ENCODE measurements around the gene ARHGDIB.

DNA sequence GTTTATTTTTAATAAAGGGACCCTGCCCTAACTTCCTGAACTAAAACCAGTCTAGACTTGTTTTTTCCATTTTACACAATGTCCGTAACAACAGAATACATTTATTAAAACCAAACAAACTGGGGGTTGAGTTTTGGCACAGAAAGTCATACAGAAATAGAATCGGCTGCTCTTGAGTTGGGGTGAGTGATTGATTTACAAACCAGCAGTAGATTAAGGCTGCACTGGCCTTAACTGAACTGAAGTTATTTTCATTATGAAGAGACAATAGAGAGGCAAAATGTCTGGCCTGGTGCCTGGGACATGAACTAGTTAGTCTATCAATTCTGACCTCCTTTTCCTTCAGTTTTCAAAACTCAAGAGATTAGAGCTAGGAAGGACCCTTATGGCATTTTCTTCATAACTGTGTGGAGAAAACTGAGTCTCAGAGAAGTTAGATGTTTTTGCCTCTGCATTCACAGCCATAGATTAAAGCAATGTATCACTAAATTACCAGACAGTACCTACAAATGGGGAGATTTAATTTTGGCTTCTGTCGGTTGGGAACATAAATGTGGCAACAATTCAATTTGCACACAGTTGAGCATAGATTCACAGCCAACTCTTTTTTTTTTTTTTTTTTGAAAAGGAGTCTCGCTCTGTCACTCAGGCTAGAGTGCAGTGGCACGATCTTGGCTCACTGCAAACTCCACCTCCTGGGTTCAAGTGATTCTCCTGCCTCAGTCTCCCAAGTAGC, 56.0 kb downstream of the ARHGDIB start:
- TF ChIP-seq, protein P1, sequence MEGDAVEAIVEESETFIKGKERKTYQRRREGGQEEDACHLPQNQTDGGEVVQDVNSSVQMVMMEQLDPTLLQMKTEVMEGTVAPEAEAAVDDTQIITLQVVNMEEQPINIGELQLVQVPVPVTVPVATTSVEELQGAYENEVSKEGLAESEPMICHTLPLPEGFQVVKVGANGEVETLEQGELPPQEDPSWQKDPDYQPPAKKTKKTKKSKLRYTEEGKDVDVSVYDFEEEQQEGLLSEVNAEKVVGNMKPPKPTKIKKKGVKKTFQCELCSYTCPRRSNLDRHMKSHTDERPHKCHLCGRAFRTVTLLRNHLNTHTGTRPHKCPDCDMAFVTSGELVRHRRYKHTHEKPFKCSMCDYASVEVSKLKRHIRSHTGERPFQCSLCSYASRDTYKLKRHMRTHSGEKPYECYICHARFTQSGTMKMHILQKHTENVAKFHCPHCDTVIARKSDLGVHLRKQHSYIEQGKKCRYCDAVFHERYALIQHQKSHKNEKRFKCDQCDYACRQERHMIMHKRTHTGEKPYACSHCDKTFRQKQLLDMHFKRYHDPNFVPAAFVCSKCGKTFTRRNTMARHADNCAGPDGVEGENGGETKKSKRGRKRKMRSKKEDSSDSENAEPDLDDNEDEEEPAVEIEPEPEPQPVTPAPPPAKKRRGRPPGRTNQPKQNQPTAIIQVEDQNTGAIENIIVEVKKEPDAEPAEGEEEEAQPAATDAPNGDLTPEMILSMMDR (IDR thresholded peaks at IDR 0.05), result no peak
- TF ChIP-seq, protein P2, sequence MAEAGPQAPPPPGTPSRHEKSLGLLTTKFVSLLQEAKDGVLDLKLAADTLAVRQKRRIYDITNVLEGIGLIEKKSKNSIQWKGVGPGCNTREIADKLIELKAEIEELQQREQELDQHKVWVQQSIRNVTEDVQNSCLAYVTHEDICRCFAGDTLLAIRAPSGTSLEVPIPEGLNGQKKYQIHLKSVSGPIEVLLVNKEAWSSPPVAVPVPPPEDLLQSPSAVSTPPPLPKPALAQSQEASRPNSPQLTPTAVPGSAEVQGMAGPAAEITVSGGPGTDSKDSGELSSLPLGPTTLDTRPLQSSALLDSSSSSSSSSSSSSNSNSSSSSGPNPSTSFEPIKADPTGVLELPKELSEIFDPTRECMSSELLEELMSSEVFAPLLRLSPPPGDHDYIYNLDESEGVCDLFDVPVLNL (CRISPR knock-in tag; IDR thresholded peaks at IDR 0.05; ENCODE audit: borderline replicate concordance, low read depth), result no peak
- no peak for TF ChIP-seq MYBL2 (CRISPR knock-in tag; IDR thresholded peaks at IDR 0.05)
- TF ChIP-seq SMAD3 (CRISPR knock-in tag; IDR thresholded peaks at IDR 0.05; ENCODE audit: borderline replicate concordance), result no peak
- TF ChIP-seq, protein P3, sequence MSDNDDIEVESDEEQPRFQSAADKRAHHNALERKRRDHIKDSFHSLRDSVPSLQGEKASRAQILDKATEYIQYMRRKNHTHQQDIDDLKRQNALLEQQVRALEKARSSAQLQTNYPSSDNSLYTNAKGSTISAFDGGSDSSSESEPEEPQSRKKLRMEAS (CRISPR knock-in tag; IDR thresholded peaks at IDR 0.05), result no peak
- no peak for TF ChIP-seq FOXJ3 (CRISPR knock-in tag; IDR thresholded peaks at IDR 0.05; ENCODE audit: borderline replicate concordance)
- TF ChIP-seq KAT7 (CRISPR knock-in tag; IDR thresholded peaks at IDR 0.05; ENCODE audit: borderline replicate concordance), result no peak

Measured in WTC11 (cell line).